Stimulated activated naive CD8-positive, alpha-beta T cell treated with anti-CD3 and anti-CD28 coated beads, Interleukin-15, amount 100 ng/mL, for 72 hours (primary cell): ENCODE measurements around the gene ELFN2.
A peak's percentile ranks its signal among the peaks of the same experiment; 100 is the strongest.

ENCODE experiments used
- ATAC-seq: fragments of 150-1000 bp; cut with Tn5 transposase; 2 replicates; pipeline ENCODE4 v1.10.0; 2021; ENCODE audit warnings: mild to moderate bottlenecking, moderate library complexity
- DNase-seq, 2 donors: peaks; one replicate each; pipeline ENCODE4 v3.0.0; 2021 to 2022
- H3K27ac Mint-ChIP-seq, 2 donors: one replicate each; pipeline ENCODE4 v1.8.0; 2022; ENCODE audit warnings: mild to moderate bottlenecking in 2 of 2, mixed read lengths in 2 of 2, moderate library complexity in 2 of 2
- H3K27me3 Mint-ChIP-seq: one replicate; pipeline ENCODE4 v1.8.0; 2022; ENCODE audit warnings: mixed read lengths
- H3K4me1 Mint-ChIP-seq: one replicate; pipeline ENCODE4 v1.8.0; 2022; ENCODE audit warnings: mild to moderate bottlenecking, mixed read lengths
- H3K4me3 Mint-ChIP-seq, 2 donors: one replicate each; pipeline ENCODE4 v1.8.0; 2022; ENCODE audit warnings: mild to moderate bottlenecking in 2 of 2, mixed read lengths in 2 of 2, moderate library complexity in 1 of 2
- H3K9me3 Mint-ChIP-seq, 2 donors: one replicate each; pipeline ENCODE4 v1.8.0; 2022; ENCODE audit warnings: mixed read lengths in 2 of 2

Gene ELFN2

DNA sequence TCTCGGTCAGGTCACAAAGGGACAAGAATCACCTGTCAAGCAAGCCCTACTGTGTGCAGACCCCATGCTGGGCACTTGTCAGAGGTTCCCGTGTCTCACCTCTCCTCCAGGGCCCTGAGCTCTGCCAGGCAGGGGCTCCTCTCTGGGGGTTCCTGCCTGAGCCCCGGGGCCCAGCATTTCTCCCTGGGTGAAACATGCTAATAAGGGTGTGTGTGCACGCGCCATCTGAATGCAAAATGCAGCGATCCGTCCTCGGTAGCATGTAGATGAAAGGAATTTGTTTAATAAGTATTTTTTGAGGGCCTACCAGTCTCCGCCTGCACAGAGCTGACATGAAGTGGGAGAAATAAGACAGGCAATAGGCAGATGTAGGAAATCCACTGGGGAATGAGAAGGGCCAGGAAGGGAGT, 5.8 kb downstream of the ELFN2 start:
- peaks cover 47% of the 10 kb centered on the region for H3K4me1 Mint-ChIP-seq
- no peak overlapping the region for H3K27ac Mint-ChIP-seq
- H3K9me3 Mint-ChIP-seq: no peaks in the 10 kb centered on the region
- H3K4me3 Mint-ChIP-seq: no peak overlapping the region
- no peak for ATAC-seq
- no peak for DNase-seq
- H3K27me3 Mint-ChIP-seq: peaks cover 77% of the 10 kb centered on the region

GRCh38 chr22:37420686-37421467, 6.4 kb downstream of the ELFN2 start:
- peaks cover 77% of the 10 kb centered on the region for H3K27me3 Mint-ChIP-seq
- peak overlapping the region; percentile 88 to 89 for H3K4me3 Mint-ChIP-seq
- H3K27ac Mint-ChIP-seq: no peak overlapping the region
- ATAC-seq (no peak), DNase-seq (no peak)
- no peaks in the 10 kb centered on the region for H3K9me3 Mint-ChIP-seq
- peaks cover 47% of the 10 kb centered on the region for H3K4me1 Mint-ChIP-seq

GRCh38 chr22:37419969-37420685, 7.2 kb downstream of the ELFN2 start:
- peaks cover 42% of the 10 kb centered on the region for H3K4me1 Mint-ChIP-seq
- H3K4me3 Mint-ChIP-seq: peak overlapping the region; percentile 88 to 89
- H3K27me3 Mint-ChIP-seq: peaks cover 77% of the 10 kb centered on the region
- H3K9me3 Mint-ChIP-seq: no peaks in the 10 kb centered on the region
- ATAC-seq: peak; percentile 61
- peak; percentile 41 to 45 for DNase-seq
- H3K27ac Mint-ChIP-seq: peak overlapping the region in 1 of 2 donors; percentile 23

DNA sequence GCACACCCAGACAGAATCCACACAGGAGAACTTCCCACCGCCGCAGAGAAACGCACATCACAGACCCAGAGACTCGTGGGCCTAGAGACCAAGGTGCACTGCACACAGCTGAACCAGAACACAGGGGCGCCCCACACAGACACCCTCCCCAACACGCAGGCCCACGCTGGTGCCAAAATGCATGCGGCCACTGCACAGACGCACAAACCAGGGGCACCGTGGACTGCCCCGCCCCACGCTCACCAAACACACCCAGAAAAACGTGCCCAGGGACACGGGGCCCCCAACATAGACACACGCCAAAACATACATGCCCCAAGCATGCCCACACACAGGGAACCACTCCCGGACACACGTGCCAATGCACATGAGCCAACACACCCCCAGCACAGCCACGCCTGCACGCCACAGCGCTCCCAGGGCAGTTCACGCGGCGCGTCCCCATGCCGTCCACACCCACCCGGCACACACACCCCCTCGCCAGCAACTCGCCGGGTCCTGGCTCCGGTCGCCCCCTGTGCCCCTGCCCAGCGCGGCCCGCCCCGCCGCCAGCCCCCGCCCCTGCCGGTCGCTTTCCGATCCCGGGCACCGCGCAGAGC, 7.8 kb downstream of the ELFN2 start:
- Mint-ChIP-seq H3K4me3 (peak overlapping the region; percentile 68 to 75), H3K27me3 (peaks cover 77% of the 10 kb centered on the region), H3K9me3 (no peaks in the 10 kb centered on the region), H3K27ac (peak overlapping the region in 1 of 2 donors; percentile 38), H3K4me1 (peaks cover 42% of the 10 kb centered on the region)
- ATAC-seq (peak; percentile 31), DNase-seq (no peak)

DNA sequence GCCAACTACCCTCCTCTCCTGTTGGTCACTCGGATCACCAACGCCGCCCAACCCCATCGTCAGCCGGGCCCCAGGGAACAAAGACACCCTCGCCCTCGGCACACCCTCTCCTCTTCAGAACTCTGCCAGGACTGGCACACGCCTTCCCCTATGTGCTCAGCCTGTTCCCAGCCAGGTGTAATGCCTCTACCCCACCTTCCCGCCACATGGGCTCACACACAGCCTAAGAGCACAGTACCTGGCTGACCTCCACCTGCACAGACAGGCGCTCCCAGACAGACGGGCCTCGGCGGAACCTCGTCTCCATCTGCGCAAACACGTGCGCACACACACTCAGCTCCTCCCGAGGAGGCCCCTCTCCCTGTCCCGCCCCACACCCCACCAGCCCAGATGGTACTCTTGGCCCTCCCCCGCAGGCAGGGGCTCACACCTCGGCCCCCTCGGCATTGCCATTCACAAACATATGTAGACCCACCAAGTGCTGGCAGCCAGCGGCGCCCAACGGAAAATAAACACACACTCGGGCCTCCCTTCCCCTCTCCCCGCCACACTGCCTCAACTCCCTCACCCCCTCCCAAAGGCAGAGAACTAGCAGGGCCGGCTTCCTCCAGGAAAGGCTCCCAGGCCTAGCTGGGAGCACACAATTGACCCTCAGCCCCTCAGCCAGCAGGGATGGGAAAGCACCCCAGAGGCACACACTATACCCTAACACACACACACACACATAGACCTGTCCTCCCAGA, 8.5 kb downstream of the ELFN2 start:
- DNase-seq (no peak), ATAC-seq (no peak)
- no peaks in the 10 kb centered on the region for H3K9me3 Mint-ChIP-seq
- peak overlapping the region; percentile 68 to 75 for H3K4me3 Mint-ChIP-seq
- H3K27ac Mint-ChIP-seq: no peak overlapping the region
- H3K27me3 Mint-ChIP-seq: peaks cover 78% of the 10 kb centered on the region
- peaks cover 42% of the 10 kb centered on the region for H3K4me1 Mint-ChIP-seq

GRCh38 chr22:37417677-37418348, 9.5 kb downstream of the ELFN2 start:
- no peak for ATAC-seq
- Mint-ChIP-seq H3K27ac (peak overlapping the region in 1 of 2 donors; percentile 0), H3K9me3 (no peaks in the 10 kb centered on the region), H3K27me3 (peaks cover 88% of the 10 kb centered on the region), H3K4me1 (peaks cover 47% of the 10 kb centered on the region), H3K4me3 (no peak overlapping the region)
- no peak for DNase-seq

DNA sequence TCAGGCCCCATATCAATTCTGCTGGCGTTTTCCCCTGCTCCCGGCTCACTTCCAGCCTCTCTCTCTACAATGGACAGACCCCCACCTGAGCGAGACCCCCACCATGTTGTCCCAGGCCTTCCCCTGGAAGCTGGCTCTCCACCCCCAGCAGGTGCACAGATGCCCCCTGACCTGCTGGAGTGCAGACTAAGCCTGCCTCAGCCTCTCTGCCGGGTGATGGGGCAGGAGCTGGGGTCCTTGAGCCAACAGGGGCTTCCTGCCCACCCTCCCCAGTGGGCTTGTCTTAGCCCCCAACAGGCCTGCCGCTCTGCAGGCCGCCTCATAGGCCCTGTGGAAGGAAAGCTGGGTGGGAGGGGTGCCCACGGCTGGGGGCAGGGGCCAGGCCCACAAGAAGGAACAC, 10.0 kb downstream of the ELFN2 start:
- Mint-ChIP-seq H3K4me3 (no peak overlapping the region), H3K9me3 (no peaks in the 10 kb centered on the region), H3K27ac (no peak overlapping the region), H3K27me3 (peaks cover 92% of the 10 kb centered on the region), H3K4me1 (peaks cover 52% of the 10 kb centered on the region)
- DNase-seq: no peak
- ATAC-seq: no peak

DNA sequence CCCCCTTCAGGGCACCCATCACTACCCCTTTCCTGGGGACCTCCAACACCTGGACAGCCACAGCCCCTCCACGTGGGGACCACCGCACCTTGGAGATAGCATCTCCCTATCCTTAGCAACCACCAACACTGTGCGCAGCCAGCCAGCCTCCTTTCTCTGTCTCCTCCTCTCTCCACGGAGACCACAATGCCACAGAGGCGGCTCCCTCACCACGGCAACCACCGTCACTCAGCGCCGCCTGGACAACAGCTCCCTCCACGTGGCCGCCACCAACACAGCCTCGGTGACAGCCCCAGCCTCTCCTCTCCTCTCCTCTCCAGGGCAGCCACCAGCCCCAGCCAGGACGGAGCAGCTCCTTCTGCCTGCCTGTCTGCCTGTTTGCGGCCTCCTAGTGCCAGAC, 10.5 kb downstream of the ELFN2 start:
- DNase-seq: peak; percentile 22 to 56
- no peak overlapping the region for H3K27ac Mint-ChIP-seq
- H3K27me3 Mint-ChIP-seq: peaks cover 96% of the 10 kb centered on the region
- H3K4me1 Mint-ChIP-seq: peaks cover 52% of the 10 kb centered on the region
- peak; percentile 69 for ATAC-seq
- no peaks in the 10 kb centered on the region for H3K9me3 Mint-ChIP-seq
- H3K4me3 Mint-ChIP-seq: peak overlapping the region in 1 of 2 donors; percentile 24

DNA sequence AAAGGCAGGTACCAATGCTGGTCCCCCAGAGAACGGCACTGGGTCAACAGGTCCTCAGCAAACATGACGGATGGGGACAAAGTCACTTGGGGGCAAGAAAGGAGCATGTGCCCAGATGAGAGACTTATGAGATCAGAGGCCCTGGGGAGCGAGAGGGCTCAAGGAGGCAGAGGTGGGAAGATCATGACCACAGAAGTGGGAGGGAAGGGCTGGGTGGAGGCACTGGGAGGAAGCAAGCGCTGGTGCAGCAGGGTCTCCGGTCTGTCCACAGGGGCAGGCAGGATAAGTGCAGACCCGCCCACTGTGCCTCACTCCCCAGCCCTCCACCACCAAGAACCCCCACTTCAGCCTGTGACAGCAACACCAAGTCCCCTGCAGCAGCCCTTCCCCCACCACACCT, 10.9 kb downstream of the ELFN2 start:
- no peak overlapping the region for H3K27ac Mint-ChIP-seq

DNA sequence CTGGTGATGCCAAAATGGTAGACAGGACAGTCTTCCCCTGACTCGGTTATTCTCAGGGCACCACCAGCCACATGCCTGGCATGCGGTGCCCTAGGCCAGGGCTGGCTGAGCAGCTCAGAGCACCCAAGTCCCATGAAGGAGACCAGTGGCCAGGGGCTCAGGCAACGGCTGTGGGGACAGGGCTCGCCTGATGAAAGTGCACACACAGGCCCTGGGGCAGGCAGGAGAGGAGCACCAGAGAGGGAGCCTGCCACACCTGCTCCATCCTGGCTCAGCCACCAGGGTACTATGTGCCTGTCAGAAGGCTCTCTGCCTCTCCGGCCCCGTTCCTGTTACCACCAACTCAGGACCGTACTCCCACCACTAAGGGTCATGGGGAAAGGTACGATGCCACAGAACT, 12.1 kb downstream of the ELFN2 start:
- peaks cover 84% of the 10 kb centered on the region for H3K27me3 Mint-ChIP-seq

More for the DNA sequence above, 10.9 kb downstream of the ELFN2 start:
- Mint-ChIP-seq H3K4me1 (peaks cover 54% of the 10 kb centered on the region), H3K27me3 (peaks cover 96% of the 10 kb centered on the region), H3K9me3 (no peaks in the 10 kb centered on the region), H3K4me3 (peak overlapping the region in 1 of 2 donors; percentile 15)
- ATAC-seq (peak; percentile 2), DNase-seq (no peak)

GRCh38 chr22:37414288-37414687, 13.0 kb downstream of the ELFN2 start:
- H3K27me3 Mint-ChIP-seq: peaks cover 82% of the 10 kb centered on the region

More for the DNA sequence above, 12.1 kb downstream of the ELFN2 start:
- no peak for DNase-seq
- Mint-ChIP-seq H3K27ac (no peak overlapping the region), H3K4me3 (no peak overlapping the region), H3K4me1 (peaks cover 60% of the 10 kb centered on the region), H3K9me3 (no peaks in the 10 kb centered on the region)
- no peak for ATAC-seq

GRCh38 chr22:37413546-37413945, 13.7 kb downstream of the ELFN2 start:
- Mint-ChIP-seq H3K27me3 (peaks cover 75% of the 10 kb centered on the region), H3K4me1 (peaks cover 52% of the 10 kb centered on the region), H3K4me3 (no peak overlapping the region), H3K27ac (no peak overlapping the region), H3K9me3 (no peaks in the 10 kb centered on the region)
- ATAC-seq: no peak
- no peak for DNase-seq

More at GRCh38 chr22:37414288-37414687, 13.0 kb downstream of the ELFN2 start:
- ATAC-seq (no peak), DNase-seq (no peak)
- peaks cover 56% of the 10 kb centered on the region for H3K4me1 Mint-ChIP-seq
- H3K4me3 Mint-ChIP-seq: no peak overlapping the region
- H3K9me3 Mint-ChIP-seq: no peaks in the 10 kb centered on the region
- H3K27ac Mint-ChIP-seq: no peak overlapping the region

DNA sequence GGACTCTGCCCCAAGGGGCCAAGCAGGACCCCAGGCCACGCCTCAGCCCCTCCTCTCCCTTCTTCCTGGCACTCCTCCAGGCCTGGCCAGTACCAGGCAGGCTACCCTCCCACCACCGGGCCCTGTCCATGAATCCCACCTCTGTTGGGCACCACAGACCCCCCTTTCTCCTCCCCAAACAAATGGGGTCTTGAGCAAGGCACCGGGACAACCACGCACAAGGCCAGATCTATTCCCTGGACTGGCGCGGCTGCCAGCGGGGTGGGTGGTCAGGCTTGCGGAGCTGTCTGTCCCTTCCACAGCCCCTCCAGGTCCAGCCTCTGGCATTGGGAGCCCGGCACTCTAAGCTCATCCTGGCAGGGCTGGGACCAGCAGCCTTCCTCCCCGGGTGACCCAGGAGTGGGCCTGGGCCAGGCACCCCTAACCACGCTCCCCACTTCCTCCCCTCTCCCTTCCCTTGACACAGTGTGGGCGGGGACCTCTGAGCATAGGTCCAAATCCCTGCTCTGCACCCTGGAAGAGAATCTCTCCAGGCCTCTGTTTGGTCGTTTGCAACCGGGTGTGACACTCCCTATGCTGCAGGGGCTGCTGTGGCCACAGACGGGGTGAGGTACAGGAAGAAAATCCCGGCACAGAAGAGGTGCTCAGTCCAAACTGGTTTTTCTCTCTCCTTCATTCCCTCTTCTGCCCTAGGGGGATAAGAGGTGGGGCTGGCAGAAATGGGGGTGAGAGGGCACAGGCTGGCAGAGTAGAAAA, 14.6 kb downstream of the ELFN2 start:
- ATAC-seq (no peak), DNase-seq (no peak)
- Mint-ChIP-seq H3K4me3 (no peak overlapping the region), H3K27me3 (peaks cover 66% of the 10 kb centered on the region), H3K4me1 (peaks cover 52% of the 10 kb centered on the region), H3K9me3 (no peaks in the 10 kb centered on the region), H3K27ac (no peak overlapping the region)

DNA sequence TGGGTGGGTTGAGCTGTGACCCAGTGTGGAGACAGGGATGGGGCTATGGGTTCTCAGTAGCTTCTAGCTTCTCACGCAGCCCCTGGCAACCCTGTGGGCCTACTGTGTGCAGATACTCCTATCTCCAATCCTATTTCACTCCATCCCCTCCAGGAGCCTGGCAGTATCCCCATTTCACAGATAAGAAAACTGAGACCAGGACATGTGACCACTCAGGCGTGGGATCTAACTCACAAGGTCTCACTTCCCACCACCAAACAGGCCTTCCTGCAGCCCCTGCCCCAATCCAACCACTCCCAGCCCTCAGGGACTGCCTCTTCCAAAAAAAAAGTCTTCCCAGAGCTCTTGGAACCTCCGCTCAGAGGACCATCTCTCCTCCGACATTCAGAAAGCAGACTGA, 15.6 kb downstream of the ELFN2 start:
- no peaks in the 10 kb centered on the region for H3K9me3 Mint-ChIP-seq
- peaks cover 56% of the 10 kb centered on the region for H3K27me3 Mint-ChIP-seq
- H3K4me3 Mint-ChIP-seq: no peak overlapping the region
- no peak for DNase-seq
- no peak for ATAC-seq
- no peak overlapping the region for H3K27ac Mint-ChIP-seq
- peaks cover 45% of the 10 kb centered on the region for H3K4me1 Mint-ChIP-seq
